GM21528 (cell line): ENCODE measurements around the gene ECEL1.
"Not testable (repeated sequence)": the region's sequence is repeated elsewhere in the genome, so short reads cannot be mapped to it uniquely, and the experiment has no call there.

ENCODE experiments used
- ATAC-seq: cut with Tn5 transposase; IDR thresholded peaks from one replicate; pipeline ENCODE4 v1.9.1; 2021; ENCODE audit warnings: mild to moderate bottlenecking, moderate library complexity; ENCODE audit not compliant: unreplicated experiment, low FRiP score

The ECEL1 gene, protein sequence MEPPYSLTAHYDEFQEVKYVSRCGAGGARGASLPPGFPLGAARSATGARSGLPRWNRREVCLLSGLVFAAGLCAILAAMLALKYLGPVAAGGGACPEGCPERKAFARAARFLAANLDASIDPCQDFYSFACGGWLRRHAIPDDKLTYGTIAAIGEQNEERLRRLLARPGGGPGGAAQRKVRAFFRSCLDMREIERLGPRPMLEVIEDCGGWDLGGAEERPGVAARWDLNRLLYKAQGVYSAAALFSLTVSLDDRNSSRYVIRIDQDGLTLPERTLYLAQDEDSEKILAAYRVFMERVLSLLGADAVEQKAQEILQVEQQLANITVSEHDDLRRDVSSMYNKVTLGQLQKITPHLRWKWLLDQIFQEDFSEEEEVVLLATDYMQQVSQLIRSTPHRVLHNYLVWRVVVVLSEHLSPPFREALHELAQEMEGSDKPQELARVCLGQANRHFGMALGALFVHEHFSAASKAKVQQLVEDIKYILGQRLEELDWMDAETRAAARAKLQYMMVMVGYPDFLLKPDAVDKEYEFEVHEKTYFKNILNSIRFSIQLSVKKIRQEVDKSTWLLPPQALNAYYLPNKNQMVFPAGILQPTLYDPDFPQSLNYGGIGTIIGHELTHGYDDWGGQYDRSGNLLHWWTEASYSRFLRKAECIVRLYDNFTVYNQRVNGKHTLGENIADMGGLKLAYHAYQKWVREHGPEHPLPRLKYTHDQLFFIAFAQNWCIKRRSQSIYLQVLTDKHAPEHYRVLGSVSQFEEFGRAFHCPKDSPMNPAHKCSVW

GRCh38 chr2:232487385-232488096 is at the start of gene ECEL1:
Gene ECEL1, minus strand, starts transcription at chr2:232487834. Its CDS starts 1,181 bp downstream, at chr2:232486653.
- no peak for ATAC-seq

DNA sequence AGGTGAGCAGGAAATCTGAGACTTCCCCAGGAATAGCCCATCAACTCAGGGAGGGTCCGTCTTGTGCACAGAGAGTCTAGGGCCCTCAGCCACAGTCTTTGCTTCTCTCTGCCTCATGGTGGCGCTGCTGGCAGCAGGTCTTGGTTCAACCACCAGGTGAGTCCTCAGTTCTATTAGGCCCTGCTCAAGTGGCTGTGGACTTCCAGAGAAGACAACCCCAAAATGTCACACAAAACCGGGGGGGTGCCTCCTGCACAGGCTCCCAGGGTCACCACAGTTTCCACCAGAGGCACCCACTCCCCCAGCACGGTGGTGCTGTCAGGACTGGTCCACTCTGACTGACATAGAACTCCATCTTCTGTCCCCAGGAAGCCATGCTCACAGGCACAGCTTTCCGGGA is 49.4 kb upstream of the ECEL1 start:
- ATAC-seq: no peak

- no peak for ATAC-seq
These were observed 48.3 kb upstream of the ECEL1 start for GRCh38 chr2:232535761-232536530.

DNA sequence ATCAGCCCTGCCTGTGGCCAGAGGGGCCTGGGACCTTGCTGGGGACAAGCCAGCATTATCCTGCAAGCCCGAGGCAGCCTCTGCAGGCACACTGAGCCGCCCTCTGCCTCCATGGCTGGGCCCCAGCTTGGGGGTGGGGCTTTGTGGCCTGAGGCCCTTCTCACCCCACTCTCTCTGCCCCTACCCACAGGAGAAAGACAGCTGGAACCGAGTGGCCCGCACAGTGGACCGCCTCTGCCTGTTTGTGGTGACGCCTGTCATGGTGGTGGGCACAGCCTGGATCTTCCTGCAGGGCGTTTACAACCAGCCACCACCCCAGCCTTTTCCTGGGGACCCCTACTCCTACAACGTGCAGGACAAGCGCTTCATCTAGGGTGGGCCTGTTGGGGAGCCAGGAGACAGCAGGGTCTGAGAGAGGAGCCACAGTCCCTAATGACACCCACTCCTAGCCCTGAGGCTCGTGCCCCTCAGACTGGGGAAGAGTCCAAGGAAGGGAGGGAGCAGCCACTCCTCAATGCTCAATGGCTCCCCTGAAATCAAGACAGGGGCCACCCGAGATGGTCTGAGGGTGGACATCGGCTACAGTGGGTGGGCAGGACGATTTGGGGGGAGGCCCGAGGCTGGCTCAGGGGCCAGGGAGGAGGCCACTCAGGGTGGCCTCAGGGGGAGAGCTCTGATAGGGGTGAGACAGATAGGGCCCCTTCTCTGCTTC is 47.5 kb upstream of the ECEL1 start:
- no peak for ATAC-seq

DNA sequence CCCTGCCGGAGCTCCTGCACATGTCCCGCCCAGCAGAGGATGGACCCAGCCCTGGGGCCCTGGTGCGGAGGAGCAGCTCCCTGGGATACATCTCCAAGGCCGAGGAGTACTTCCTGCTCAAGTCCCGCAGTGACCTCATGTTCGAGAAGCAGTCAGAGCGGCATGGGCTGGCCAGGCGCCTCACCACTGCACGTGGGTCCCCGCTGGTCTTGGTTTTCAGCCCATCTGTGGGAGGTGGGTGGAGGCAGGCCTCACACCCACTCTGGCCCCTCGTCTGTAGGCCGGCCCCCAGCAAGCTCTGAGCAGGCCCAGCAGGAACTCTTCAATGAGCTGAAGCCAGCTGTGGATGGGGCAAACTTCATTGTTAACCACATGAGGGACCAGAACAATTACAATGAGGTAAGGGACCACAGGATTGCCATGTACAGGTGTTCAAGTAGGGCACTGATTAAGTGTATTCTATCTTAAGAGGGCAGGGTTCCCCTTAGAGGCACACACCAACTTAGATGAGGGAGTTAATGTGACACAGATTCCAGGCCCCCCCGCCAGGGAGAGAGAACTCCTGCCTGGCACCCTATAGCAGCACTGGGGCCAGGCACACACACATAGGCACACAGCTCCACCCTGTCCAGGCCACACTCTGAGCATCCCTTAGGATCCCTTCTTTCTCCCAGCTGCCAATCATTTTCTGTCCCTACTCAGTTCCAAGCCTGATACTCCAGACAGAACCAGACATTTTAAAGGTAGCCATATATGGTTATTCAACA is 46.5 kb upstream of the ECEL1 start:
- ATAC-seq: no peak

DNA sequence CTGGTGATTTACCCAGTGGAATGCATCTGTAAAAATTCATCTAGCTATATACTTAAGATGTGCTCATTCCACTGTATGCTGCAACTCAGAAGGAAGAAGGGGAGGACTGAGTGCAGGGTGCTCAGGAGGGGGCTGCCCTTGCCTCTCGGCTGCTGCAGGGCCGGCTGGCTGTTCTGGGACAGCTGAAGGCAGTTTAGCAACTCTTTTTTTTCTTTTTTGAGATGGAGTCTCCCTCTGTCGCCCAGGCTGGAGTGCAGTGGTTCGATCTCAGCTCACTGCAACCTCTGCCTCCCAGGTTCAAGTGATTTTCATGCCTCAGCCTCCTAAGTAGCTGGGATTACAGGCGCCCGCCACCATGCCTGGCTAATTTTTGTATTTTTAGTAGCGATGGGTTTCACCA is 45.2 kb upstream of the ECEL1 start:
- not testable (repeated sequence) for ATAC-seq

- ATAC-seq: no peak
These were observed 44.8 kb upstream of the ECEL1 start for GRCh38 chr2:232532419-232532818.

DNA sequence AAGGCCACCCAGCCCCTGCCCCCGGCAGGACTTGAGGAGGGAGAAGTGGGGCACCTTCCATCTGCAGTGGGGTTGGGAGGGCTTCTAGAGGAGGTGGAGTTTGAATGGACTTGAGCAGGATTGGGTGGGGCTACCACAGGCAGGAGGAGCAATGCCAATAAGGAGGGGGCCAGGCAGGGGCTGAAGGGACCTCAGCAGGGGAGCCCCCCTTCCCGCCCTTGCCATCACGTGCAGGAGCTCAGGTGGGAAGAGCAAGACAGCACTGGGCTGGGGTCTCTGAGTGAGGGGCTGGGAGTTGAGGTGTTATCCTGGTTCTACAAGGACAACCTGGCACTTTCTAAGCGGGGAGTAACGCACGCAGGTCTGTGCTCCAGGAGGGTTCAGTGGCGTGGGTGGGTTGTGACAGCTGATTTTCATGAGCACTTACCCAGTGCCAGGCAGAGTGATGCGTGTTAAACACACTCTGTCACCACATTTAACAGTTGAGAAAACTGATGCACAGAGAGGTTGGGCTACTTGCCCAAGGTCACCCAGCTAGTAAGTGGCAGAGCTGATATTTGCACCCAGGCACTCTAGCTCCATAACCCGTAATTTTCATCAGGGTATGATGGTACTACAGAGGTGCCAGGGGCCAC is 43.1 kb upstream of the ECEL1 start:
- no peak for ATAC-seq

DNA sequence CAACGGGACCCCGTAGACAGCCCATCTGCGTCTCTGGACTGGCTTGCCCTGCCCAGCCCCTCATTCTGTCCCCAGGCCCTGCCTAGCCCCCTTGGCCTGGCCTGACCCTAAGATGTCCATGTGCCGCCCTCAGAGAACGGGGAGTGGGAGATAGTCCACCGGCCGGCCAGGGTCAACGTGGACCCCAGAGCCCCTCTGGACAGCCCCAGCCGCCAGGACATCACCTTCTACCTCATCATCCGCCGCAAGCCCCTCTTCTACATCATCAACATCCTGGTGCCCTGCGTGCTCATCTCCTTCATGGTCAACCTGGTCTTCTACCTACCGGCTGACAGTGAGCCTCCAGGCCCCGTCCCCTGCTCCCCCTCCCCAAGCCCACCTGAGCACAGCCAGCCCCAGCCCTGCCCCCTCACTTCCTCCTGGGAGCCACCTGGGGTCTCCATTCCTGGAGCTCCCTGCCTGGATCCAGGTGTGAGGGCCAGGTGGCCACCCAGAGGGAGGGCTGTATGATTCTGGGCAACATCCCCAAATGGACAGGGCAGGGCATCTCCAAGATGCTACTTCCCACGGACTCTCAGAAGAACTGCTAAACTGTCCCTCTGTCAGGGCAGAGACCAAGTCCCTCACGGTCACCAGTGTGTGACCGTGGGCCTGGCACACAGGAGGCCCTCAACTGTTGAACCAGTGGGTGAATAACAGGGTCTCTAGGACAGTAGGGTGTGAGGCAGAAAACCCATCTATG is 42.3 kb upstream of the ECEL1 start:
- ATAC-seq: no peak

GRCh38 chr2:232528746-232529460 is 41.3 kb upstream of the ECEL1 start:
- ATAC-seq: no peak

- ATAC-seq: no peak
These were observed 40.4 kb upstream of the ECEL1 start for GRCh38 chr2:232527905-232528470.

DNA sequence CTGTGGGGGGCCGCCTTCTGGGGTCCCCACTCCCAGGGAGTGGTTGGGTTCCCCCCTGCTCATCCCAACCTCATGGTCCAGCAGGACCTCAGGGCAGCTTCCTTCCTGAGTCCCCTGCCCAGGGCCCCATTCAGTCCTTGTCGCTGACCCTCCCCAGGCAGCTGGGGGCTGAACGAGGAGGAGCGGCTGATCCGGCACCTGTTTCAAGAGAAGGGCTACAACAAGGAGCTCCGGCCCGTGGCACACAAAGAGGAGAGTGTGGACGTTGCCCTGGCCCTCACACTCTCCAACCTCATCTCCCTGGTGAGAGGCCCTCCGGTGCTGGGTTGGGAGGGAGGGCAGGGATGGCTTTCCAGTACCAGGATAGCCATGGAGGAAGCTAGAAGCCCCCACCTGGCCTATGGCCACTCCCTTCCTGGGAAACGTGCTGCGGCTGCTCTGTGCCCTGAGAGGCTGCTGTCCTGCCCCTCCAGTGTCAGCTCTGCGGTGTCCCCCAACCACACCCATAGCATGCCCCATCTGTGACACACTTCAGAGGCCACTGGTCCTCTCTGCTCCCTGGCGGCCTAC is 38.8 kb upstream of the ECEL1 start:
- no peak for ATAC-seq

DNA sequence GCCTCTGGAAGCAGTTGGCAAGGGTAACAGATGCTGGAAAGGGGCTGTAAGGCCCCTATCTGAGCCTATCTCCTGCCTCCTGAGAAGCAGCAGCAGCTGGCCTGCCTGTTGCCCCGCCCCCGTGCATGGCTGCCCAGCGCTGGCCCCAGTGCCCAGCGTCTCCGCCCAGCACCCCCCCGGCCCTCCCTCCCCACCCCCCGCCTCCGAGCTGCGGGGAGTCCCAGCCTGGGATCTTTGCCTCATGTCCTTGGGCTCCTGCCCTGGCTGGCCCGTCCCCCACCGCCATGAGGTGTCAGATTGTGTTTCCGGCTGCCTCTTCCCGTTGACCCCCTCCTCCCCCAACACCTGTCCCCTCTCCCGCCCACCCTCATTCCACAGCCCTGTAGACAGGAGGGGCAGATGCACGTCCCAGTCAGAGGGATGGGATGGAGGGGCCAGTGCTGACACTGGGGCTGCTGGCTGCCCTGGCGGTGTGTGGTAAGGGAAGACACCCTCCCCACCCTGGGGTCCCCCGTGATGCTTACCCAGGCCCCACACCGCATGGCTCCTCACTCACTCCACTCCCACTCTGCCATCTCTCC is 38.2 kb upstream of the ECEL1 start, which contains the start of gene CHRND:
Gene CHRND, plus strand, starts transcription at position 370 of the 581 bp plus-strand sequence. Its CDS starts 56 bp downstream, at position 426.
- no peak for ATAC-seq

- no peak for ATAC-seq
These were observed 37.6 kb upstream of the ECEL1 start for GRCh38 chr2:232525199-232525598.

DNA sequence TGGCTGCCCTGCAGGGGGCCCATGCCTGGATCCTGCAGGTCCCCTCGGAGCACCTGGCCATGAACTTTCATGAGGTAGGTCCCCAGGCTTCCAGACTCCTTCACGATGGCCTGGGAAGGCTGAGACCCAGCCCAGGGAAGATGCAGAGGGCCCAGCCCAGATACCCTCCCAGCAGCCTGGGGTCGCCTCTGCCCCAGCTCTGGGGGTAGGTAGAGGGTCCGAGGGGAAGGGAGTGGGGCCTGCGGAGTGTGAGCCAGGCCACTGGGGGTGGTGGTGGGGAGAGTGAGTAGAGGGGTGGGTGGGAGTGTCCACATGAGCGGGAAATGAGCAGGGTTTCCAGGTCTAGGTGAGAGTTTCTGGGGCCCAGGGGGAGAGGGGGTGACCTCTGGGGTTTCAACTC is 37.1 kb upstream of the ECEL1 start:
- no peak for ATAC-seq
